Tibial nerve (tissue), 3 donors: ENCODE data around the gene SCCPDH.

Source experiments
- CTCF ChIP-seq, 5 experiments: fragments of 200-600 bp in 3 of 5; fragments of 450-650 bp in 2 of 5; sonication (generic) in 3 of 5; IDR thresholded peaks; one replicate each; pipeline ENCODE4 v1.5.1; 2016 to 2019; ENCODE audit warnings: antibody characterized with exemption in 5 of 5, mild to moderate bottlenecking in 3 of 5, moderate library complexity in 2 of 5
- POLR2A ChIP-seq, 2 donors: fragments of 450-650 bp; IDR thresholded peaks; one replicate each; pipeline ENCODE4 v1.6.1; 2017; ENCODE audit warnings: antibody characterized with exemption in 2 of 2, mild to moderate bottlenecking in 2 of 2, moderate library complexity in 2 of 2

GRCh38 chr1:246748006-246748405 lies 23.8 kb downstream of the SCCPDH start:
- TF ChIP-seq POLR2A (IDR thresholded peaks at IDR 0.05) (no peak), CTCF (IDR thresholded peaks at IDR 0.05) (no peak)
